Cardiac septum (tissue), 1 donor: ENCODE results near the gene MORC2. TPM values are rescaled to one million over a fixed set of nuclear protein-coding genes. Genes with fewer than 3 reads are reported as not detected.

ENCODE experiments used
- DNase-seq: peaks from one replicate; pipeline ENCODE4 v3.0.0-alpha.2; 2020; ENCODE audit warnings: low spot score
- intact Hi-C: fragments of 100-400 bp; cut with DNase I; formaldehyde crosslinking; loops from one replicate; pipeline ENCODE4 v1.14.0; 2022
- total RNA-seq: library from RNA; stranded (reverse); fragmentation: NEBNext Ultra II Directional; extraction: Animal tissue kit (Norgen Biotek cat#: 25700); gene quantifications from one replicate; pipeline ENCODE4 v1.2.1, GENCODE V29; 2021
- donor health status: DM: no; HTN: no; CAD: no.

MORC2 gene
- total RNA-seq, 1 donor from 2014 or later = 20.6 TPM

DNA sequence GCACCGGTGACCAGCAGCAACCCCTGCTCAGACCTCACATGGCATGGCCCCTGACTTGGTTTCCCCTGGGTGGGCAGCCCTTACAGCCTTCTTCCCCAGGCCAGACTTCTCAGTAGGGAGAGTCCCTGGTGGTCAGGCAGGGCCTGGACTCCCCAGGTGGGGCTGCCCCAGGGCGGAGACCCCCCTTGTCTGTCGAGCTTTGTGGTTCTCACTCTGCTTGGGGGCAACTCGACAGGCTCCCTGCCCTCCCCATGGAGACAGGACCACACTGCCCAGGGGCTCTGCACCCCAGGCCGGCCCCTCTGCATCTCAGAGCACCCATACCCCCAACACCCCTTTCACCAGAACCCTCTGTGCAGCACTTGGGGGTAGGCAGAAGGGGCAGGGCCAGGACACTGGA, 87.7 kb downstream of the MORC2 start:
- no peak for DNase-seq
- intact Hi-C loops = no loop called here

- intact Hi-C loops = no loop called here
- no peak for DNase-seq
These were observed 88.4 kb downstream of the MORC2 start for GRCh38 chr22:30880181-30880601.

- intact Hi-C loops = no loop called here
- DNase-seq = no peak
These were observed 89.2 kb downstream of the MORC2 start for GRCh38 chr22:30879415-30879797.

DNA sequence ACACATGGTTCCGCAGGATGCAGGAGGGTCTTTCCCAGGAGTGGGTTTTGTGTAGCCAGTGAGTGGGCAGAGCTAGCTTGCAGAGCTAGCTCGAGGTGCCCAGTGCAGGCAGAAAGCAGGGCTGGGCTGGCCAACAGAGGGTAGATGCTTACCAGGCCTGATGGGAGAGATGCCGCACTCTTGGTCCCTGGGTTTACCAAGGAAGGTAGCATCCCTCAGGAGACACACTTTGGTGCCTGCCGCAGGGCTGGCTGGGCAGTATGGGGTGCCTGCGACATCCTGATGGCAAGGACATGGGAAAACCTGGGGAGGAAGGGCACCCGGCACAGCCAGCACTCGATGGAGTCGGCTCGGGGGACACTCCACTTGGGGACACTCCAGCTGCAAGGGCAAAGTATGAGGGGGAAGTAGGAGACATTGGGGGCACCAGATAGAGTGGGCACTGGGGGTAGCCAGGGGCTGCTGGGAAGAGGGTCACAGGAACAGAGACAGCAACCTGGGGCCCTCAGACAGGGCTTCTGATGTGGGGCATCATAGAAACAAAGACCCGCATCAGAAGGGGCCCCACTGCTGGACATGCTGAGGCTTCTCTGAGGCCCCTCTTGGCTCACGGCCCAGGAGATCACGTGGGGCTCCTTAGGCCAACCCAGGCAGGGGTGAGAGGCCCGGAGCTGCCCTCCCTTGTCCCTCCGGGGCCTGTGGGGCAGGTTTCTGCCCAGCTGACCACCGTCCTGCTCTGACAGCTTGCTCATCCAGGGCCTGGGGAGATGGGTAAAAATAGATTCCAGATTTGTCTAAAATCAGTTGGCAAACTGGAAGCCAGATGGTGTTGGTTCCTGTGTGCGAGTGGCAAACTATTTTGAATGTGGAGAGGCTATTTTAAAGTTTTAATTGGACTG, 89.8 kb downstream of the MORC2 start:
- no peak for DNase-seq
- intact Hi-C loops = no loop called here

- DNase-seq = no peak
- intact Hi-C loops = no loop called here
These were observed 90.7 kb downstream of the MORC2 start for GRCh38 chr22:30877662-30878515.

GRCh38 chr22:30876915-30877553, 91.5 kb downstream of the MORC2 start:
- DNase-seq = no peak

GRCh38 chr22:30876221-30876751, 92.3 kb downstream of the MORC2 start:
- DNase-seq = peak; percentile 71
- intact Hi-C loops = no loop called here

More at GRCh38 chr22:30876915-30877553, 91.5 kb downstream of the MORC2 start:
- intact Hi-C loops = no loop called here

DNA sequence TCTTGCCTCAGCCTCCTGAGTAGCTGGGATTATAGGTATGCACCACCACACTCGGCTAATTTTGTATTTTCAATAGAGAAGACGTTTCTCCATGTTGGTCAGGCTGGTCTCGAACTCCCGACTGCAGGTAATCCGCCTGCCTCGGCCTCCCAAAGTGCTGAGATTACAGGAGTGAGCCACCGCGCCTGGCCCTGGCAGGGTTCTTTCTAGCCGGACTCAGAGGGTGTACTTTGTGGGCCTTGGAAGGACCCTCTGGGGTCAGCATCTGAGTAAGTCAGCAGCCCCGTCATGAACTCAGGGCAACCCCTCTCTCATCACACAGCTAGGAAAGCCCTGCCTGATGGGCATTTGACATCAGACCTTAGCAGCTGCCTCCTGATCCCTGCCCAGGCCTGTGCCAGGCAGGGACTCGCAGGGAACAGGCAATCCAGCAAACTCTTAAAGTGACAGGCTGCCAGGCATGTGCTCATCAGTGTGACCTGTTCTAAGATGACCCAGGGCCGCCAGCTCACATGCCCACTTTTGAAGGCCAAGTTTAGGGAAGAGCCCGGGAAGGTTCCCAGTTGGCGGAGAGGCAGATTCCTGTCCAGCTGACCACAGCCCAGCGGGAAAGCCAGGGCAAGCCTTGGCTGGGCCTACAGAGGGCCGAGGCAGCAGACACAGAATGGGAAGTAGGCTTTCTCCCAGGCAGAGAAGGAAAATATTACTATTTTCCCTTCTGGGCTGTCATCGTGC, 92.9 kb downstream of the MORC2 start:
- intact Hi-C loops = no loop called here
- DNase-seq = peak; percentile 78

Other genes starting within 250 kb of the MORC2 start
- gene TUG1, start 491 bp upstream of the MORC2 start, total RNA-seq = 52.6 TPM
- 128 TPM for gene SMTN, start 112.5 kb upstream of the MORC2 start, total RNA-seq
- 77.7 TPM for gene SELENOM, start 138.8 kb upstream of the MORC2 start, total RNA-seq
- gene INPP5J, start 154.2 kb upstream of the MORC2 start, total RNA-seq = 13.8 TPM
- not detected for gene PLA2G3, start 171.7 kb upstream of the MORC2 start, total RNA-seq
- 21.3 TPM for gene RNF185, start 191.4 kb upstream of the MORC2 start, total RNA-seq
- 13.1 TPM for gene LIMK2, start 243.5 kb upstream of the MORC2 start, total RNA-seq